ENCODE results near the gene TNRC6B. TPM values are rescaled to one million over a fixed set of nuclear protein-coding genes. Genes with fewer than 3 reads are reported as not detected.

The TNRC6B gene
- polyA plus RNA-seq, 1 donor from 2014 or later: 7.6 TPM

- Histone ChIP-seq H4K20me1 (ENCODE audit: insufficient read depth) (peaks cover 50% of the 10 kb centered on the region), H3K27ac (ENCODE audit: low read length) (no peak overlapping the region), H3K9me3 (ENCODE audit: low read length) (no peaks in the 10 kb centered on the region), H3K9ac (ENCODE audit: low read length) (no peak overlapping the region), H3K27me3 (ENCODE audit: insufficient read depth, low read depth, low read length) (no peaks in the 10 kb centered on the region), H3K79me2 (replicated peaks; ENCODE audit: insufficient read depth, low read length) (peaks cover 99% of the 10 kb centered on the region), H2AFZ (ENCODE audit: low read depth, low read length) (no peak overlapping the region), H3K9me2 (ENCODE audit: insufficient read depth, low read length) (no peaks in the 10 kb centered on the region), H3K36me3 (ENCODE audit: insufficient read depth, low read length) (no peaks in the 10 kb centered on the region), H3F3A (ENCODE audit: insufficient read depth, low read length, poor library complexity, severe bottlenecking) (no peaks in the 10 kb centered on the region), H3K4me2 (ENCODE audit: low read length) (no peak overlapping the region), H3K4me3 (ENCODE audit: low read length) (no peak overlapping the region)
- TF ChIP-seq RAD21 (conservative IDR thresholded peaks at IDR 0.05) (no peak), CTCF (IDR thresholded peaks at IDR 0.05; ENCODE audit: poor library complexity, severe bottlenecking) (no peak), REST (IDR thresholded peaks at IDR 0.05; ENCODE audit: borderline replicate concordance) (no peak), SMC3 (conservative IDR thresholded peaks at IDR 0.05; ENCODE audit: poor library complexity) (no peak), TAF1 (IDR thresholded peaks at IDR 0.05; ENCODE audit: low read depth) (no peak), POLR2AphosphoS5 (IDR thresholded peaks at IDR 0.05) (no peak), MXI1 (conservative IDR thresholded peaks at IDR 0.05; ENCODE audit: poor library complexity, severe bottlenecking) (no peak), EZH2 (IDR thresholded peaks at IDR 0.05; ENCODE audit: borderline replicate concordance, insufficient read depth, low read length, poor library complexity, severe bottlenecking) (no peak), EP300 (conservative IDR thresholded peaks at IDR 0.05; ENCODE audit: poor library complexity, severe bottlenecking) (no peak)
These were observed 23.2 kb downstream of the TNRC6B start for GRCh38 chr22:40200795-40201530.

GRCh38 chr22:40202225-40202944 is 24.7 kb downstream of the TNRC6B start:
- TF ChIP-seq EP300 (conservative IDR thresholded peaks at IDR 0.05; ENCODE audit: poor library complexity, severe bottlenecking): no peak
- no peak for TF ChIP-seq EZH2 (IDR thresholded peaks at IDR 0.05; ENCODE audit: borderline replicate concordance, insufficient read depth, low read length, poor library complexity, severe bottlenecking)
- TF ChIP-seq SMC3 (conservative IDR thresholded peaks at IDR 0.05; ENCODE audit: poor library complexity): no peak
- no peak for TF ChIP-seq MXI1 (conservative IDR thresholded peaks at IDR 0.05; ENCODE audit: poor library complexity, severe bottlenecking)
- TF ChIP-seq REST (IDR thresholded peaks at IDR 0.05; ENCODE audit: borderline replicate concordance): no peak
- no peak for TF ChIP-seq RAD21 (conservative IDR thresholded peaks at IDR 0.05)
- TF ChIP-seq POLR2AphosphoS5 (IDR thresholded peaks at IDR 0.05): no peak
- TF ChIP-seq CTCF (IDR thresholded peaks at IDR 0.05; ENCODE audit: poor library complexity, severe bottlenecking): no peak
- TF ChIP-seq TAF1 (IDR thresholded peaks at IDR 0.05; ENCODE audit: low read depth): no peak
- no peaks in the 10 kb centered on the region for H3K36me3 ChIP-seq (ENCODE audit: insufficient read depth, low read length)
- H3K27ac ChIP-seq (ENCODE audit: low read length): no peak overlapping the region
- no peaks in the 10 kb centered on the region for H3K9me3 ChIP-seq (ENCODE audit: low read length)
- H3K4me2 ChIP-seq (ENCODE audit: low read length): no peak overlapping the region
- no peak overlapping the region for H3K4me3 ChIP-seq (ENCODE audit: low read length)
- H3K9ac ChIP-seq (ENCODE audit: low read length): no peak overlapping the region
- H3F3A ChIP-seq (ENCODE audit: insufficient read depth, low read length, poor library complexity, severe bottlenecking): no peaks in the 10 kb centered on the region
- peaks cover 51% of the 10 kb centered on the region for H4K20me1 ChIP-seq (ENCODE audit: insufficient read depth)
- no peaks in the 10 kb centered on the region for H3K9me2 ChIP-seq (ENCODE audit: insufficient read depth, low read length)
- peaks cover 98% of the 10 kb centered on the region for H3K79me2 ChIP-seq (replicated peaks; ENCODE audit: insufficient read depth, low read length)
- H3K27me3 ChIP-seq (ENCODE audit: insufficient read depth, low read depth, low read length): no peaks in the 10 kb centered on the region
- H2AFZ ChIP-seq (ENCODE audit: low read depth, low read length): no peak overlapping the region

All from neural cell (in vitro differentiated cells).